Hematopoietic multipotent progenitor cell (in vitro differentiated cells): Measurements from ENCODE around the gene GDPGP1. TPM values are rescaled to one million over a fixed set of nuclear protein-coding genes. Genes with fewer than 3 reads are reported as not detected.

Experiments
- DNase-seq, 3 donors: peaks; one replicate each; pipeline ENCODE4 v3.0.0-alpha.2; 2011 to 2015; ENCODE audit warnings: low read depth in 2 of 3, low spot score in 2 of 3
- small RNA-seq: library from RNA; depleted of rRNA; stranded (forward); fragments of <200 nt; gene quantifications from one replicate; pipeline ENCODE3, GENCODE V24; 2012
- total RNA-seq: library from RNA; depleted of rRNA; stranded (reverse); fragments of >200 nt; gene quantifications from one replicate; pipeline ENCODE4 v1.2.3, GENCODE V29; 2012

GDPGP1 gene
- total RNA-seq, 1 donor, result 9.4 TPM

DNA sequence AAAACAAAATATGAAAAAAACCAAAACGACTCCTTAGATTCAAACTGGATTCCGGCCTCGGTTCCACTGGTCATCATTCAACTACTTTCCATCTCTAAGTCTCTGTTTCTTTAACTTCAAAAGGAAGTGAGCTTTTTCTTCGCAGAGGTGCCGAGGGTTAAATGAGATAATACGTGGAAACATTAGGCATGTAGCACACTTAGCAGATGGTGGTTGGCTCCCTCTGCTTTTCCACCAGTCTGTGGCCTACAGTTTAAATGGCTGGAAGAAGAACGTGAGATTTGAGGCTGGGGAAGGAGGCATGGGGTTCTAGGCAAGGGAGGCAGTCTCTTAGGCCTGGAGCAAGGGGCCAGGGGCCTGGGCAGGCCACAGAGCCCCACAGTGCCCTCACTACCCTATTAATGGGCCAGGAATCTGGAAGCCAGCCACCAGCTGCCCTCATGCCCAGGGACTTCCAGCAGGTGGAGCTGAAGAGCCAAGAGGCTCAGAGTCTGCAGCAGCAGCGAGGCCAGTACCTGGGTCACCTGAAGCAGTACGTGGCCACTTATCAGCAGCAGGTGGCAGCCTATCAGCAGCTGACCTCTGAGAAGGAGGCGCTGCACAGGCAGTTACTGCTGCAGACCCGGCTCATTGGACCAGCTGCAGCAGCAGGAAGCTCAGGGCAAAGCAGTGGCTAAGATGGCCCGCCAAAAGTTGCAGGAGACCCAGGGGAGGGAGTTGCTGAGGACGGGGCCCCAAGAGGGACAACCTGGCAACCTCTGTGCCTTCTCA, 59.2 kb downstream of the GDPGP1 start:
- DNase-seq, result peak; percentile 43 to 72 (median 65)

DNA sequence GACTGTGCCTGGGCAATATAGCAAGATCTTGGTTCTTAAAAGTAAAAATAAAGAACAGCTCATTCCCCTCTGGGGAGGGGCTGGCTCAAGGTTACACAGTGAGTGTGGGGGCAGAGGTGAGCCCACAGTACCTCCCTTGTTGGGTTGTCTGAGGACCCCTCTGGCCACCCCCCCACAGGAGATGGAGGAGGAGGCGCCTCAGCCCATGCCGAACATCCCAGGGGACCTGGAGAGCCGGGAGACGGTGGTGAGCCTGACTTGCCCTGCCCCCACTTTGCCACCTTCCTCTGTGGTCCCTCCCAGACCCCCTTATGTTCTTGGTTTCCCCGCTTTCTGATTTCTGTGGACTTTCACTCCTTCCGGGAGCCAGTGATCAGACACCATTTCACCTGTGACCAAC, 60.1 kb downstream of the GDPGP1 start:
- DNase-seq, result no peak

DNA sequence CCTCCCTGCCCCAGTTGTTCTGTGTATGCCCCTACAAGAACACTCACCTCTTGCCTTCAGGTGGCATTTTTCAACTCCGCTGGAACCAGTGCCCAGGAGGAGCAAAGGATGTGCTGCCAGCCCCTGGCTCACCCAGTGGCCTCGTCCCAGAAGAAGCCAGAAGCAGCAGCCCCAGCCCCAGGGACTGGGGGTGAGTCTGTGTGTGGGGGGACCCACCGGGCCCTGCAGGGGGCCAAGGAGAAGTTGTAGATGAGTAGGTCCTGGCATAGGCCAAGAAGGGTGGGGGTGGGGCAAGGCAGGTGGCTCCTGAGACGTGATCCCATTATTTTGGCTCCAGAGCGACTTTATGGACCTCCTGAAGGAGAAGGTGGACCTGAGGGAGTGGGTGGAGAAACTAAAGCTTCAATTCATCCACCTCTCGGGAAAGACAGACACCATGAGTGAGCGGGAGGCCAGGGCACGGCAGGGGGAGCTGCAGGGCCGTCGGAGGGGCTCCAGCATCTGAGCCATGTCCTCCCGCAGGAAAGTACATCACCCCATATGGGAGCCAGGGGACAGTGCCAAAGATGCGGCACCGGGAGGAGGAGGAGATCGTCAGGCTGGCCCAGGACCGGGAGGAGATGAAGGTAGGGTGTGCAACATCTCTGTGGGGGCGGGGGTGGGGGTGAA, 60.7 kb downstream of the GDPGP1 start:
- DNase-seq, result no peak

DNA sequence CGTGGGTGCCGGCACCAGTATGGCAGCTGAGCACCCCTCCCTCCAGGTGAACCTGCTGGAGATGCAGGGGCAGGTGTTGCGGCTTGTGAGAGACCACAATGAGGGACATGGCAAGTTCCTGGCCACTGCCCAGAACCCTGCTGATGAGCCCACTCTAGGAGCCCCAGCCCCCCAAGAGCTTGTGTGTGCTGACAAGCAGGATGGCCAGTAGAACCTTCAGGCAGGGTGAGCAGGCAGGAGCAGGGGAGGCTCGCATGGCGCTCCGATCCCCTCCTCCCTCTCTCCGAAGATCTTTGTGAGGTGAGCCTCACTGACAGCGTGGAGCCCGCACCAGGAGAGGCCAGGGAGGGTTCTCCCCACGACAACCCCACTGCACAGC, 61.2 kb downstream of the GDPGP1 start:
- DNase-seq, result no peak

Small RNA genes lying within 50 kb of the gene (small RNA-seq; reads per million reads assigned to genes)
- not detected for gene AC091167.3
- not detected for gene RN7SL736P

Other genes starting within 250 kb of the GDPGP1 start
- gene ZNF710, start 232.9 kb upstream of the GDPGP1 start, total RNA-seq, result 29.1 TPM
- gene IDH2, start 131.7 kb upstream of the GDPGP1 start, total RNA-seq, result 174 TPM
- gene SEMA4B, start 32.9 kb upstream of the GDPGP1 start, total RNA-seq, result 13.7 TPM
- gene CIB1, start 268 bp upstream of the GDPGP1 start, total RNA-seq, result 31.0 TPM
- under 0.01 TPM for gene TTLL13, start 15.3 kb downstream of the GDPGP1 start, total RNA-seq
- 31.0 TPM for gene NGRN, start 31.5 kb downstream of the GDPGP1 start, total RNA-seq
- gene ZNF774, start 118.1 kb downstream of the GDPGP1 start, total RNA-seq, result 0.27 TPM
- gene IQGAP1, start 154.0 kb downstream of the GDPGP1 start, total RNA-seq, result 37.7 TPM